Motor neuron (in vitro differentiated cells): ENCODE measurements around the gene NECTIN4. TPM values are rescaled to one million over a fixed set of nuclear protein-coding genes. Genes with fewer than 3 reads are reported as not detected.
"Not testable (repeated sequence)": the region's sequence is repeated elsewhere in the genome, so short reads cannot be mapped to it uniquely, and the experiment has no call there.

Source experiments
- ATAC-seq, 8 experiments: fragments of 200-7000 bp; cut with Tn5 transposase; replicated peaks in 6 of 8; 2 replicates each; pipeline ENCODE4 v1.8.0; 2021; ENCODE audit warnings: mild to moderate bottlenecking in 8 of 8, moderate library complexity in 8 of 8
- H3K27ac ChIP-seq, 2 donors: fragments of 250-450 bp; sonication (Bioruptor Pico); 2 replicates each; pipeline ENCODE4 v1.9.0; 2021; ENCODE audit warnings: antibody characterized with exemption in 2 of 2, mild to moderate bottlenecking in 2 of 2, moderate library complexity in 1 of 2
- H3K4me1 ChIP-seq, 2 donors: fragments of 250-450 bp; sonication (Bioruptor Pico); replicated peaks in 1 of 2; 2 replicates each; pipeline ENCODE4 v1.6.1; 2021; ENCODE audit warnings: antibody characterized with exemption in 2 of 2, mild to moderate bottlenecking in 2 of 2, moderate library complexity in 1 of 2
- H3K4me3 ChIP-seq, 5 donors: fragments of 250-450 bp; sonication (Bioruptor Pico); 2 replicates each; pipeline ENCODE4 v1.9.0; 2021; ENCODE audit warnings: antibody characterized with exemption in 5 of 5, mild to moderate bottlenecking in 5 of 5, moderate library complexity in 4 of 5
- WGBS, 10 experiments: fragments of 450-650 bp; shearing (Covaris generic); methylation state at CpG; one replicate each; pipeline ENCODE4 v1.0.0; 2022; 5-methylcytosine and 5-hydroxymethylcytosine counted together
- in situ Hi-C, 9 experiments: fragments of 400-800 bp; cut with MboI; loops; one replicate each; pipeline ENCODE4 v1.15.0; 2021; ENCODE audit warnings: low sequenced_read_pairs in 9 of 9, low pct_unique_long_range_greater_than_20kb in 2 of 9; ENCODE audit not compliant: unreplicated experiment in 9 of 9
- total RNA-seq, 8 experiments: library from RNA; unstranded; fragments of 300-600 nt; gene quantifications; 2 replicates each; pipeline versions ENCODE4 v1.2.3 to v1.2.4, GENCODE V29; 2022

NECTIN4 gene
- total RNA-seq, 8 experiments from 2014 or later, result 0.14 to 29.1 (median 0.85) TPM; not detected in 1

DNA sequence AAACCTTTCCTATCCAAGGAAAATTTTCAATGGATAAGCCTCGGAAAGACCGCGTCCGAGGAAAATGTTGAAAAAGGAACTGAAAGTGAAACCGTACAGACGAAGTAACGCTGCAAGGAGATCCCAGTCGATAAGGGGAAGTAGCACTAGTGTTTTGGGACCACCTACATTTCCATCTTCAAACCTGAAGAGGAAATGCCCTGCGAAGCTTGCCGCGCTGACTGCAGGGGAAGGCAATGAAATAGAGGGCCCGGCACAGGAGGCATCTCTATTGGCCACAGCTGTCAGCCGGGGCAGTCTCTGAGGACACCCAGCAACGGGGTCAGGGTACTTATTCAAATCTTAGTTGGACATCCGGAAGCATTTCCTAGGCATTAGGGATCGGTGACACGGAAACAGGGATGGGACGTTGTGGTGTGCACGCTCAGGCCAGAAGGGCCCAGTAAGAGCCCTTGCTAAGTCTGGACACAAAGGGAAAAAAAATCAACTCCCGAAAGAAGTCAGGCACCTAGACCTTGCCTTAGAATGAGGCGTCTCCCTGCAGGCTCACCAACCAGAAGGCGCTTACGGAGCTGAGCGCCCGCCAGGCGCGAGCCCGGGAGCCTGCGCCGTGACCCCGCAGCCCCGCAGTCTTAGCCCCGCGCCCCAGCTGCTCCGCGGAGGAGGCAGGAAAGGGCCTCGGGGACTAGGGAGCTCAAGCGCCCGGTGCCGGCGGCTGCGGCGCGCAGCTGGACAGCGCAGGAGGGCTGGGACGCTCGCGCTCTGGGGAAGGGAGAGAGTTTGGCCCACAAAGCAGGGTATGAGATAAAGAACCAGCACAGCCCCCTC lies 44.2 kb downstream of the NECTIN4 start:
- H3K4me1 ChIP-seq, result peaks cover 9 to 15% of the 10 kb centered on the region in 2 donors
- WGBS, 10 experiments, result 0 to 10% (median 2%) methylated on average over 1 to 21 of the region's 48 CpGs; no CpG with 5 or more reads in 2 of the 10 experiments
- H3K27ac ChIP-seq, result peak overlapping the region; percentile 98 to 99
- H3K4me3 ChIP-seq, result peak overlapping the region; percentile 61 to 81 (median 62)
- ATAC-seq, result peak; percentile 57 to 80 (median 74)
- in situ Hi-C loops, result loop anchor here in 1 of 9 experiments (25.0 kb wide), 1 partner anchor 92 kb away; the partner anchor contains the start of gene DEDD

DNA sequence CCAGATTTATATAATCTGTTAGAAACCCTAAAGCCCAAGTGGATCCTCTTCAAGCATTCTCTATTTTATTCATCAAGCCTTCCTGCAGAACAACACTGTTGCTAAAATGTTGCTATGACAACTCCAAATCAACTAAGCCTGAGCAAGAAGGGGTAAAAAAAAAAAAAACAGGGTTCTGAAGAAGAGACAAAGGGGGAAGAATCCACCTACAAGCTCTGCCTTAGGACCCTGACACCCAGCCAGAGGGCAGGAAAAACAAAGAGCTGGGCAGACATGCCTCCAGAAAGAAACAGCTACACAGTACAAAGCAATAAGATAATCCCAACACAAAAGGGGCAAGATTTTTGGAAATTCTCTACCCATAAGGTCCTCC lies 44.8 kb downstream of the NECTIN4 start:
- Histone ChIP-seq H3K27ac (peak overlapping the region; percentile 98 to 99), H3K4me3 (peak overlapping the region; percentile 61 to 81 (median 62)), H3K4me1 (peaks cover 9 to 15% of the 10 kb centered on the region in 2 donors)
- in situ Hi-C loops, result loop anchor here in 1 of 9 experiments (25.0 kb wide), 1 partner anchor 93 kb away; the partner anchor contains the start of gene DEDD
- ATAC-seq, result no peak

DNA sequence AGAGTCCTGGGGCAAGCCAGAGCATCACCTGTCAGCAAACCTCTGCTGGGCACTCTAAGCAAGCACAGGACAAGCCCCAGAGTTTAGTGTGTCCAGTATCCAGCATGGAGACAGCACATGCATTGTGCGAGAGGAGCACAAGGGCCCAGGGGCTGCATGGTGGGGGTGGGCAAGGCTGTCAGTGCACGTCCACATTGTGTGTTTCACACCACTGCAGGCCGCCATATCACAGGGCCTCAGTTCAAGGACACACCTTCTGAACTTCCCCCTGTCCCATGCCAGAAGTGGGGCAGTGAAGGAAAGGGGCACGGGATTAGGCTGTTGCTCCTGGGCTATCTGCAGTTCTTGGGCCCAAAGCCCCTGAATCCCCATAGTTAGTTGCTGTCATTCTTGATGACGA lies 49.8 kb downstream of the NECTIN4 start:
- Histone ChIP-seq H3K4me1 (peaks cover 11 to 19% of the 10 kb centered on the region in 2 donors), H3K27ac (no peak overlapping the region), H3K4me3 (no peak overlapping the region)
- WGBS, 10 experiments, result 87 to 100% (median 91%) methylated on average over 1 to 4 of the region's 5 CpGs; no CpG with 5 or more reads in 4 of the 10 experiments
- in situ Hi-C loops, result loop anchor here in 1 of 9 experiments (25.0 kb wide), 1 partner anchor 98 kb away; the partner anchor contains the start of gene DEDD
- peak in 1 of 8 experiments; percentile 12 for ATAC-seq

DNA sequence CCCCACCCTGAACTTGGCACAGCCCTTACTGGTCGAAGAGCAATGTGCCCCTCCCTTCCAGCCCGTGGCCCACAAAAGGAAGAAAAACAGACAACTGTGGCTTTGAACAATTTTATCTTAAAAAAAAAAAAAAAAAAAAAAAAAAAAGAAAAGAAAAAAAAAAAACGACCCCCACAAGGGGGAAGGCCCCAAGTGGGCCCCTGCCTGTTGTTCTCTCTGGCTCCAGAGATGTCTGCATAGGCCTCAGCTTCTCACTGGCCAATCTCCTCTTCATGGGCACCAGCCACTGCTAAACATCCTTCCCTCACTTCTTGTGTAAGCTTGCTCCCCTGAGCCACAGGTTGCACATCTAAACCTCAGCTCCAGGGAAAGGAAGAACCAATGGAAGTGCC lies 50.2 kb downstream of the NECTIN4 start:
- in situ Hi-C loops, result loop anchor here in 1 of 9 experiments (25.0 kb wide), 1 partner anchor 98 kb away; the partner anchor contains the start of gene DEDD
- ATAC-seq, result no peak

DNA sequence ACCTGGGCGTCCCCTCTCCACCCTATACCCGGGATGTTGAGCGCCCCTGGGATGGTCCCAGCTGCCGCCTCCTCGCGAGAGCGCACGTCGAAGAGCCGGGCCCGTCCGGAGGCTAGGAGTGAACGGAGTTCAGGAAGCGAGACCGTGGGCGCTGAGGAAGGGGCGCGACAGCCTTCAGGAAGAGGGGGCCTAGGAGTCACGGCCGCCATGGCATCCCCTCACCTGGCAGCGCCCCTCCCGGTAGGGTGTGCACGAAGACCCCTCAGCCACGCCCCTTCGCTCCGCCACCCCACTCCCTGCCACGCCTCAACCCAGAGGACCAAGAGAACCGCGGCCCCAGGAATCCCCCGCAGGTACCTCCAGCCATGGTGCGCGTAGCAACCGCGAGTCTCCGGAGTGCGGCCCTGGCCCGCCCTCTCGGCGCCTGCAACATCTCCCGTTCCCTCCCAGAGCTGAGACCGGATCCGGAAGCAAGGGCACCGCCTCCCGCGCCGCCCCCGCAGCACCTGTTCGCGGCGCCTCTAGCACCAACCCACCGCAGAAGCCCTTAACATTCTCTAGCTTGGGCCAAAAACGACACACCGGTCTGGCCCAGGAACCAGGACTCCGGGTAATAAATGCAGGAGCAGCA lies 50.7 kb downstream of the NECTIN4 start, which contains the start of gene TSTD1:
Gene TSTD1, minus strand, starts transcription at position 442 of the 631 bp plus-strand sequence. Its CDS starts 75 bp downstream, at position 367.
- H3K4me3 ChIP-seq, result peak within 1 kb of the TSS in 3 of 5 donors; percentile 1 to 49 (median 34)
- in situ Hi-C loops, result loop anchor here in 1 of 9 experiments (25.0 kb wide), 1 partner anchor 99 kb away; the partner anchor contains the start of gene DEDD
- peak in 6 of 8 experiments; percentile 32 to 90 (median 46) for ATAC-seq
- H3K27ac ChIP-seq, result peak within 1 kb of the TSS in 1 of 2 donors; percentile 15
- peaks cover 2 to 13% of the 10 kb centered on the region in 2 donors for H3K4me1 ChIP-seq
- 38 to 86% (median 66%) methylated on average over 2 to 25 of the region's 54 CpGs; no CpG with 5 or more reads in 6 of the 10 experiments for WGBS, 10 experiments

More for the DNA sequence above, 50.2 kb downstream of the NECTIN4 start:
- WGBS, 10 experiments, result 6 to 72% (median 31%) methylated on average over 1 to 3 of the region's 3 CpGs; no CpG with 5 or more reads in 2 of the 10 experiments
- Histone ChIP-seq H3K4me1 (peaks cover 7 to 15% of the 10 kb centered on the region in 2 donors), H3K4me3 (peak overlapping the region in 2 of 5 donors; percentile 34 to 49), H3K27ac (no peak overlapping the region)

DNA sequence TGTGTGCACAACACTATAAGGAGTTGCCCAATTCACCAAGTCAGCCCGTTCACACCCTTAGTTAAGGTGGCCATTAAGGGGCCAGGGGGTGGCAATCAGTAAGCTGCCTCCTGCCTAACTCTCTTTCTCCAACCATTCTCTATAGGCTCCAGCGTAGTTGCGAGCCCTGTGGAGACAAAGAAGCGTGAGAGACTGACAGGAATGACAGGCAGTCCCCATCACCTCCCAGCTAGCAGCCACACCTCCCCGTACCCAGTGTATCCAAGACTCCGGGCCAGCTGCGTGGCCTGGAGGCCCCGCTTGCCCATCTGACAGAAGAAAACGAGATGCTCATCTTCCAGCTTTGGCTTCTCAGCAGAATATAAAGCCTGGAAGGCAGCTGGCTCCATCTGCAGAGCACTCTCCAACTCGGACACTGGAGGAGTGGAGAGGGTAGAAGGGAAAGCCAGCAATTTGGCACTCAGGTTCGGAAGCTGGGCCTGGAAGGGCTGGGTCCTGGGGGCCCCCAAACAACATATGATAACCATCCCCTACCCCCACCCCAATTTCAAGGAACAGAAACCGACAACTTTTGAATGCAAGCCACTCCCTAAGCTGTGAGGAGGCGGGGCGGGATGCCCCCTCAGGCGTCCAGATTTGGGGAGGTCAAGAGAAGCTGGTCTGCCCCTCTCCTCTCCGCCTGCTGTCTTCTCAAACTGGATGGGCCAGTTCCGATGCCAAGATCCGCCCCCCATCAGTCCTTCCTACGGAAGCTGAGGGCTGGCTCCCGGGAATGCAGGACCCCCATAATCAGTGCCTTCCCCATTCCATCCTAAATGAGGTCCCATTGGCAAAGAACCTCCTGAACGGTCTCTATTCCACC lies 51.5 kb downstream of the NECTIN4 start:
- H3K4me3 ChIP-seq, result peak overlapping the region in 2 of 5 donors; percentile 34 to 49
- in situ Hi-C loops, result loop anchor here in 1 of 9 experiments (25.0 kb wide), 1 partner anchor 99 kb away; the partner anchor contains the start of gene DEDD
- H3K27ac ChIP-seq, result peak overlapping the region in 1 of 2 donors; percentile 15
- ATAC-seq, result peak in 4 of 8 experiments; percentile 12 to 42 (median 34)
- 40 to 72% (median 55%) methylated on average over 1 to 16 of the region's 21 CpGs; no CpG with 5 or more reads in 4 of the 10 experiments for whole genome bisulfite sequencing, 10 experiments
- peaks cover 2 to 13% of the 10 kb centered on the region in 2 donors for H3K4me1 ChIP-seq

DNA sequence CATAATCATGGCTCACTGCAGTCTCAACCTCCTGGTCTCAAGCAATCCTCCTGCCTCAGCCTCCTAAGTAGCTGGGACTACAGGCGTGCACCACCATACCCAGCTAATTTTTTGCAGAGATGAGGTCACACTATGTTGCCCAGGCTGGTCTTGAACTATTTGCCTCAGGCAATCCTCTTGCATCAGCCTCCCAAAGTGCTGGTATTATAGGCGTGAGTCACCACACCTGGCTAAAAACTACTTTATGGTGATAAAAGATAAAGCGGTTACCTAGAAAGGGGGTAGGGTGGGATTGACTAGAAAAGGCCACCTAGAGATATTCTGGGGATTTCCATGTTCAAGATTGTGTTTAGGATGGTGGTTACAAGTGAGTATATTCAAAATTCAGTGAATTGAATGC lies 55.6 kb downstream of the NECTIN4 start:
- Histone ChIP-seq H3K4me3 (no peak overlapping the region), H3K27ac (no peak overlapping the region), H3K4me1 (peaks cover 2 to 11% of the 10 kb centered on the region in 2 donors)
- no peak for ATAC-seq
- 80 to 100% (median 89%) methylated on average over 1 to 3 of the region's 3 CpGs; no CpG with 5 or more reads in 7 of the 10 experiments for WGBS, 10 experiments
- in situ Hi-C loops, result loop anchor here in 1 of 9 experiments (25.0 kb wide), 1 partner anchor 104 kb away; the partner anchor contains the start of gene DEDD

DNA sequence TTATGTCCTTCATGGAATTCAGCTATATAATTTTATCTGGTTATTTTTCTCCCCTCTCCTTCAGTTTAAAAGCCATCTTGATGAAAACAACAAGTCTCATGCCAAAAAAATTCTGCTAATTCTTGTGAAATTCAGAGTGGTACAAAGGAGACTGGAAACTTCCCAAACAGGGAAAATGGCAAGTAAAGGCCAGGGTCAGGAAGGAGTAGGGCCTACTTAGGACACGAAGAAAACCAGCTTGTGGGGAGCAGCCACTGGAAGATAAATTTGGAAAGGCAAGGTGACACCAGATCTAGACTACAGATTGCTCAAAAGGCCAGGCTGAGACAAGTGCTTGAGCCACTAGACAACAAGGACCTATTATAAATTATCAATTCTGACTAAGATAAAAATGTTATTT lies 56.9 kb downstream of the NECTIN4 start:
- WGBS, 10 experiments, result 40 to 100% (median 71%) methylated on average over 1 of the region's 1 CpG; no CpG with 5 or more reads in 3 of the 10 experiments
- Histone ChIP-seq H3K4me3 (no peak overlapping the region), H3K27ac (no peak overlapping the region), H3K4me1 (peaks cover 2 to 4% of the 10 kb centered on the region in 2 donors)
- in situ Hi-C loops, result loop anchor here in 1 of 9 experiments (25.0 kb wide), 1 partner anchor 105 kb away; the partner anchor contains the start of gene DEDD
- ATAC-seq, result no peak

DNA sequence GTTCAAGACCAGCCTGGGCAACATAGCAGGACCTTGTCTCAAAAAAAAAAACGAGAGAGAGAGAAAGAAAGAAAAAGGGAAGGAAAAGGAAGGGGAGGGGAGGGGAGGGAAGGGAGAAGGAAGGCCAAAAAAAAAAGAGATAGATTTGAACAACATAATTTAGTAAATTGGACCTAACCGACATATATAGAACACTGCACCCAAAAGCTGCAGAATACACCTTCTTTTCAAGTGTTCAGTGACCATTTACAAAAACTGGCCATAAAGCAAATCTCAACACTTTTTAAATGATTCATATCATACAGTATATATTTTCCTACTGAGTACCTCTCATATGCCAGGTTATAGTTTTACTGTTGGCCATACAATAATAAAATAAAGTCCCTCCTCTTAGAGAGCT lies 57.5 kb downstream of the NECTIN4 start:
- no peak overlapping the region for H3K4me3 ChIP-seq
- no peak overlapping the region for H3K27ac ChIP-seq
- H3K4me1 ChIP-seq, result peaks cover 0 to 2% of the 10 kb centered on the region in 2 donors
- in situ Hi-C loops, result loop anchor here in 1 of 9 experiments (25.0 kb wide), 1 partner anchor 105 kb away; the partner anchor contains the start of gene DEDD
- WGBS, 10 experiments, result 29 to 77% (median 67%) methylated on average over 1 to 2 of the region's 2 CpGs; no CpG with 5 or more reads in 1 of the 10 experiments
- no peak for ATAC-seq

DNA sequence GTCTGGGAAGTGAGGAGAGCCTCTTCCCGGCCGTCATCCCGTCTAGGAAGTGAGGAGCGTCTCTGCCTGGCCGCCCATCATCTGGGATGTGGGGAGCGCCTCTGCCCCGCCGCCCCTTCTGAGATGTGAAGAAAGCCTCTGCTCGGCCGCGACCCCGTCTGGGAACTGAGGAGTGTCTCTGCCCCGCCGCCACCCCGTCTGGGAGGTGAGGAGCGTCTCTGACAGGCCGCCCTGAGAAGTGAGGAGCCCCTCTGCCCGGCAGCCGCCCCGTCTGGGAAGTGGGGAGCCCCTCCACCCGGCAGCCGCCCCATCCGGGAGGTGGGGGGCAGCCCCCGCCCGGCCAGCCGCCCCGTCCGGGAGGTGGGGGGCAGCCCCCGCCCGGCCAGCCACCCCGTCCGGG lies 59.9 kb downstream of the NECTIN4 start:
- ATAC-seq, H3K4me1 ChIP-seq, H3K27ac ChIP-seq, H3K4me3 ChIP-seq: not testable (repeated sequence)
- in situ Hi-C loops, result loop anchor here in 1 of 9 experiments (25.0 kb wide), 1 partner anchor 108 kb away; the partner anchor contains the start of gene DEDD
- WGBS, 10 experiments, result no CpG with 5 or more reads among the region's 32 CpGs

DNA sequence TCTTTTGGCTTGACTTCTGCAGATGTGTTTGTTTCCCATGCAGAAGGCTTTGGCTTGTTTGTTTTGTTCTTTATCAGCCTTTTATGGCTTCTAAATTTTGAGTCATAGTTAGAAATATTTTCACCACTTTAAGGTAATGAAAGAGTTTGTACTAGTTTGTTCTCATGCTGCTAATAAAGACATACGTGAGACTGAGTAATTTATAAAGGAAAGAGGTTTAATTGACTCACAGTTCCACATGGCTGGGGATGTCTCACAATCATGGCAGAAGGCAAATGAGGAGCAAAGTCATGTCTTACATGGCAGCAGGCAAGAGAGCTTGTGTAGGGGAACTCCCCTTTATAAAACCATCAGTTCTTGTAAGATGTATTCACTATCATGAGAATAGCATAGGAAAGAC lies 62.4 kb downstream of the NECTIN4 start:
- not testable (repeated sequence) for H3K4me1 ChIP-seq, ATAC-seq, H3K4me3 ChIP-seq, H3K27ac ChIP-seq
- in situ Hi-C loops, result loop anchor here in 1 of 9 experiments (25.0 kb wide), 1 partner anchor 110 kb away; the partner anchor contains the start of gene DEDD
- WGBS, 10 experiments, result 0 to 100% (median 81%) methylated on average over 1 of the region's 1 CpG; no CpG with 5 or more reads in 2 of the 10 experiments
